ENCODE measurements around the gene KRTDAP. TPM values are rescaled to one million over a fixed set of nuclear protein-coding genes. Genes with fewer than 3 reads are reported as not detected.

Gene KRTDAP
- total and polyA plus RNA-seq, 4 donors, result 0.16 to 0.49 TPM; not detected in 2

DNA sequence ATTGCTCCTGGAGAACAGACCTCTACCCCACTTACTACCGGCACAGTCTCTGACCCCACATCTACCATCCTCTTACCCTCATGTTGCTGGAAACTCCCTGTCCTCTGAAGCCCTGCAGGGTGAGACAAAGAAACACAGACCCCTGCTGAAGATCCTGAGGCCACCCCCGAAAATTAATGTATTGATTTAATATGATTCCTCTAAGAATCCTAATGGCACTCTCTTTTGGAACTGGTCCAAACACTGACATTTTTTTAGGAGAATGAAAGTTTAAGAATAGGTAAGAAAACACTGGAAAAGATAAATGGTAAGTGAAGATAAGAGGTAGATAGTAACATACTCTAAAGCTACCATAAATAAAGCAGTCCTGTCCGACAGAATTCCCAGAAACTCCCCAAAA lies 17.9 kb upstream of the KRTDAP start:
- 89 to 92% methylated on average over 3 of the region's 3 CpGs for WGBS, 2 donors
- TF ChIP-seq, protein P1, sequence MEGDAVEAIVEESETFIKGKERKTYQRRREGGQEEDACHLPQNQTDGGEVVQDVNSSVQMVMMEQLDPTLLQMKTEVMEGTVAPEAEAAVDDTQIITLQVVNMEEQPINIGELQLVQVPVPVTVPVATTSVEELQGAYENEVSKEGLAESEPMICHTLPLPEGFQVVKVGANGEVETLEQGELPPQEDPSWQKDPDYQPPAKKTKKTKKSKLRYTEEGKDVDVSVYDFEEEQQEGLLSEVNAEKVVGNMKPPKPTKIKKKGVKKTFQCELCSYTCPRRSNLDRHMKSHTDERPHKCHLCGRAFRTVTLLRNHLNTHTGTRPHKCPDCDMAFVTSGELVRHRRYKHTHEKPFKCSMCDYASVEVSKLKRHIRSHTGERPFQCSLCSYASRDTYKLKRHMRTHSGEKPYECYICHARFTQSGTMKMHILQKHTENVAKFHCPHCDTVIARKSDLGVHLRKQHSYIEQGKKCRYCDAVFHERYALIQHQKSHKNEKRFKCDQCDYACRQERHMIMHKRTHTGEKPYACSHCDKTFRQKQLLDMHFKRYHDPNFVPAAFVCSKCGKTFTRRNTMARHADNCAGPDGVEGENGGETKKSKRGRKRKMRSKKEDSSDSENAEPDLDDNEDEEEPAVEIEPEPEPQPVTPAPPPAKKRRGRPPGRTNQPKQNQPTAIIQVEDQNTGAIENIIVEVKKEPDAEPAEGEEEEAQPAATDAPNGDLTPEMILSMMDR (IDR thresholded peaks at IDR 0.05; ENCODE audit: control extremely low read depth, extremely low read depth), result no peak
- H3K36me3 ChIP-seq (ENCODE audit: control insufficient read depth in 4 of 4, insufficient read depth in 4 of 4, low read length in 4 of 4), result no peaks in the 10 kb centered on the region
- no peak overlapping the region for H3K4me3 ChIP-seq
- H3K27ac ChIP-seq (ENCODE audit: low read depth in 1 of 2, low read length in 1 of 2), result no peak overlapping the region
- H3K9ac ChIP-seq (ENCODE audit: insufficient read depth in 1 of 2, low read length in 2 of 2), result no peak overlapping the region
- peaks cover 0 to 12% (median 7%) of the 10 kb centered on the region in 3 donors for H3K27me3 ChIP-seq (ENCODE audit: control insufficient read depth in 3 of 3, insufficient read depth in 3 of 3, low read length in 2 of 3)
- DNase-seq, result no peak
- no peaks in the 10 kb centered on the region for H3K9me3 ChIP-seq (ENCODE audit: control insufficient read depth in 4 of 4, insufficient read depth in 3 of 4, low read length in 3 of 4)
- peaks cover 0 to 10% (median 0%) of the 10 kb centered on the region in 5 donors for H3K4me1 ChIP-seq (ENCODE audit: control insufficient read depth in 5 of 5, insufficient read depth in 5 of 5, low read length in 5 of 5)
- ATAC-seq (ENCODE audit: insufficient read depth, low FRiP score), result no peak

DNA sequence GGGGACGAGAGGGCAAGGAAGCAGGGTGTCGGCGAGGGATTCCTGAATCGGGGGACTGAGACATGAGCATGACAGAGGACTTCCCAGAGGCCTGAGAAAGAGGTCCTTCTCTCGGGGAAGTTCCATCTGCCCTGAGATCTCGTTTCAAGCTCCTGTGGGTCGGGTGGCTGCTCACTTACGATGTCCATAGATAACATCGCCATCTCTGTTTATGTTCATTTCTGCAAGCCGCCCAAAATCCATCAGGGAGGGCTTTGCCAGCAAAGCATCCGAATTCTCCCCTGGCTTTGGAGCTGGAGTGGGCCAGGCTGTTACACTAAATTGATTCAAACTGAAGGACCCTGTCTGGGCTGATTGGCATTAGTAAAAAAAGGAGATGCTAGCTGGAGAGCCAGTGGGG lies 17.3 kb upstream of the KRTDAP start:
- no peak for DNase-seq
- H3K36me3 ChIP-seq (ENCODE audit: control insufficient read depth in 4 of 4, insufficient read depth in 4 of 4, low read length in 4 of 4), result no peaks in the 10 kb centered on the region

DNA sequence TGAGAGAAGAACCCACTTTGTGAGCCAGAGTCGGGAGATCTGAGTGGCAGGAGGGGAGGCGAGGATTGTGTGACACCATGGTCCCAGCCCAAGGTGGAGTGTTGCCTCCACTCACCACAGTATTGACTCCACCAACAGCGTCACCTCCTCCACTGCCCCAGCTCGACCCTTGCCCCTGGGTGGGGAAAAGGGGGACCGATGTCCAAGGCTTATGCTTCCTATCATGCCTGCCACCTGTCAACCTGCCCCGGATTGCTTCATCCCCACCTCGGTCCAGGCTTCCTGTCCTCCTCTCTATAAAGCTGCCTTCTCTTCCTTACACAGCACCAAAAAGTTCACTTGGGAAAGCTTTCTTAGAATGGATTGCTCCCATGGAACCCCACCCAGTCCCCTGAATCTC lies 15.7 kb upstream of the KRTDAP start:
- H3K9me3 ChIP-seq (ENCODE audit: control insufficient read depth in 4 of 4, insufficient read depth in 3 of 4, low read length in 3 of 4), result no peaks in the 10 kb centered on the region
- H3K4me3 ChIP-seq, result no peak overlapping the region
- no peak for DNase-seq
- peaks cover 0 to 8% (median 0%) of the 10 kb centered on the region in 5 donors for H3K4me1 ChIP-seq (ENCODE audit: control insufficient read depth in 5 of 5, insufficient read depth in 5 of 5, low read length in 5 of 5)
- no peak overlapping the region for H3K27ac ChIP-seq (ENCODE audit: low read depth in 1 of 2, low read length in 1 of 2)
- H3K9ac ChIP-seq (ENCODE audit: insufficient read depth in 1 of 2, low read length in 2 of 2), result no peak overlapping the region
- no peaks in the 10 kb centered on the region for H3K36me3 ChIP-seq (ENCODE audit: control insufficient read depth in 4 of 4, insufficient read depth in 4 of 4, low read length in 4 of 4)
- peaks cover 0 to 12% (median 7%) of the 10 kb centered on the region in 3 donors for H3K27me3 ChIP-seq (ENCODE audit: control insufficient read depth in 3 of 3, insufficient read depth in 3 of 3, low read length in 2 of 3)
- TF ChIP-seq, protein P1 (IDR thresholded peaks at IDR 0.05; ENCODE audit: control extremely low read depth, extremely low read depth), result no peak
- 77 to 84% methylated on average over 7 of the region's 7 CpGs for WGBS, 2 donors
- no peak for ATAC-seq (ENCODE audit: insufficient read depth, low FRiP score)

More for the DNA sequence above, 17.3 kb upstream of the KRTDAP start:
- no peak for ATAC-seq (ENCODE audit: insufficient read depth, low FRiP score)
- 78 to 83% methylated on average over 11 of the region's 11 CpGs for WGBS, 2 donors
- H3K9ac ChIP-seq (ENCODE audit: insufficient read depth in 1 of 2, low read length in 2 of 2), result no peak overlapping the region
- H3K9me3 ChIP-seq (ENCODE audit: control insufficient read depth in 4 of 4, insufficient read depth in 3 of 4, low read length in 3 of 4), result no peaks in the 10 kb centered on the region
- H3K4me1 ChIP-seq (ENCODE audit: control insufficient read depth in 5 of 5, insufficient read depth in 5 of 5, low read length in 5 of 5), result peaks cover 0 to 8% (median 0%) of the 10 kb centered on the region in 5 donors
- no peak overlapping the region for H3K4me3 ChIP-seq
- peaks cover 0 to 12% (median 7%) of the 10 kb centered on the region in 3 donors for H3K27me3 ChIP-seq (ENCODE audit: control insufficient read depth in 3 of 3, insufficient read depth in 3 of 3, low read length in 2 of 3)
- TF ChIP-seq, protein P1 (IDR thresholded peaks at IDR 0.05; ENCODE audit: control extremely low read depth, extremely low read depth), result no peak
- H3K27ac ChIP-seq (ENCODE audit: low read depth in 1 of 2, low read length in 1 of 2), result no peak overlapping the region

DNA sequence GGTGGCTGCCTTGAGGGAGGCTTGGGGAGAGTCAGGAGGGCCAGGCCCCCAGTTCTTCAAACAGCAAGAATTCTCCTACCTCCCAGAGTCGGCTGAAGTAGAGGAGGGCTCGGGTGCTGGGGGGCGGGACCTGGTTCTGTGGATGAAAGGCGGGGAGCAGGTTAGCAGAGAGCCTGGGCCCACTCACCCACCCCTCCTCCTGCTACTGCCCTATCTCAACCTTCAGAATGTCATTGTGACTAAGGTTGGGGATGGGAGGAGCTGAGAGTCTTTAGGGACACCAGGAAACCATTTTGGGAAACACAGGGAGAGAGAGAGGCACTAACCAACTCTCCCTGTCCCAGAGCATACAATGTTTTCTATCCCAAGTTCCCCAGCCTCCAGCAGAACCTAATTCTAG lies 12.5 kb upstream of the KRTDAP start:
- Histone ChIP-seq H3K9ac (ENCODE audit: insufficient read depth in 1 of 2, low read length in 2 of 2) (no peak overlapping the region), H3K27ac (ENCODE audit: low read depth in 1 of 2, low read length in 1 of 2) (no peak overlapping the region), H3K4me1 (ENCODE audit: control insufficient read depth in 5 of 5, insufficient read depth in 5 of 5, low read length in 5 of 5) (no peaks in the 10 kb centered on the region), H3K36me3 (ENCODE audit: control insufficient read depth in 4 of 4, insufficient read depth in 4 of 4, low read length in 4 of 4) (peaks cover 0 to 4% (median 0%) of the 10 kb centered on the region in 4 donors), H3K4me3 (no peak overlapping the region), H3K27me3 (ENCODE audit: control insufficient read depth in 3 of 3, insufficient read depth in 3 of 3, low read length in 2 of 3) (peaks cover 0 to 2% (median 0%) of the 10 kb centered on the region in 3 donors), H3K9me3 (ENCODE audit: control insufficient read depth in 4 of 4, insufficient read depth in 3 of 4, low read length in 3 of 4) (no peaks in the 10 kb centered on the region)
- no peak for DNase-seq
- no peak for ATAC-seq (ENCODE audit: insufficient read depth, low FRiP score)
- TF ChIP-seq, protein P1 (IDR thresholded peaks at IDR 0.05; ENCODE audit: control extremely low read depth, extremely low read depth), result no peak
- WGBS, 2 donors, result 86 to 94% methylated on average over 4 of the region's 4 CpGs
